HG03378 (cell line): ENCODE results near the gene KCNB1.
"Not testable (repeated sequence)": the region's sequence is repeated elsewhere in the genome, so short reads cannot be mapped to it uniquely, and the experiment has no call there.

Experiments
- ATAC-seq: cut with Tn5 transposase; IDR thresholded peaks from one replicate; pipeline ENCODE4 v1.9.1; 2021; ENCODE audit warnings: mild to moderate bottlenecking, moderate library complexity; ENCODE audit not compliant: unreplicated experiment

Gene KCNB1

DNA sequence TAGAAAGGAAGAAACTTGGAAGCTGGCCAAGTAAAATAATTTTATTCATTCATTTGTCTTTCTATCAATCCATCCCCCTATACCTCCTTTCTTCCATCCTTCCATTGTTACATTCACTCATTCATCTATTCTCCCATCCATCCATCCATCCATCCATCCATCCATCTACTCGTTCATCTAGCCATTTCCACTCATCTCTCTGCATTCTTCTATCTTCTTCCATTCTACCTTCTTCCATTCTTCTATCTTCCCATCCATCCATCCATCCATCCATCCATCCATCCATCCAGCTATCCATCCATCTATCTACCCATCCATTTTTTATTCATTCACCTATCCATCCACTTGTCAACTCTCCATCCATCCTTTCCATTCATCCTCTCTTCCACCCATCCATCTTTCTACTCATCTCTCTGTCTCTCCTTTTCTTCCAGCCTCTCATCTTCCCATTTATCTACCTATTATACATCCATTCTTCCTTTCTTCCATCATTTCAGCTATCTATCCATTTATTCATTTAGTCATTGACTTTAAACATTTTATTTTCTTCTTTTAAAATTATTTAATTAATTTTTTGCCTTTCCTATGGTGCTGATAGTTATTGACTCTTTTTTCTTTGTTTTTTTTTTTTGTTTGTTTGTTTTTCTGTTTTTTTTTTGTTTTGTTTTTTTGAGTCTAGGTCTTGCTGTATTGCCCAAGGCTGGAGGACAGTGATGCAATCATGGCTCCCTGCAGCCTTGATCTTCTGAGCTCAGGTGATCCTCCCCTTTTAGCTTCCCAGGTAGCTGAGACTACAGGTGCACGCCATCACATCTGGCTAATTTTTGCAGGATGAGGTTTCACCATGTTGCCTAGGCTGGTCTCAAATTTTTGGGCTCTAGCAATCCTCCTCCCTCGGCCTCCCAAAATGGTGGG is 151.5 kb downstream of the KCNB1 start:
- no peak for ATAC-seq

DNA sequence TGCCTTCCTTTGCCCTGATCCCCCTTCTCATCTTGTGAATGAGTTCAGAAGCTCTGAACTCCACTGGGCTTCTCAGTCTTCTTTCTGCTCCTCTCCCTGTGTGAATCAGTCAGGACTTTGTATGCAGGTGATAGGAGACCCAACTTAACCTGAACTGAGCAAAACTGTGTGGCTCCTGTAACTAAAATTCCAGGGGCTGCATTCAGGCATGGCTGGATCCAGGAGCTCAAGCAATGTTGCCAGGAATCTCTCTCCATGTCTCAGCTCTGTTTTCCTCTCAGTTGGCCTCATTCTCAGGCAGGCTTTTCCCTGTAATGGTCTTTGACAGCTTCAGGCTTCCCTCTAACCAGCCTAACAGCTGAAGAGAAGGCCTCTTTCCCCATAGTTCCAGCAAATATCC is 153.7 kb downstream of the KCNB1 start:
- ATAC-seq: no peak

DNA sequence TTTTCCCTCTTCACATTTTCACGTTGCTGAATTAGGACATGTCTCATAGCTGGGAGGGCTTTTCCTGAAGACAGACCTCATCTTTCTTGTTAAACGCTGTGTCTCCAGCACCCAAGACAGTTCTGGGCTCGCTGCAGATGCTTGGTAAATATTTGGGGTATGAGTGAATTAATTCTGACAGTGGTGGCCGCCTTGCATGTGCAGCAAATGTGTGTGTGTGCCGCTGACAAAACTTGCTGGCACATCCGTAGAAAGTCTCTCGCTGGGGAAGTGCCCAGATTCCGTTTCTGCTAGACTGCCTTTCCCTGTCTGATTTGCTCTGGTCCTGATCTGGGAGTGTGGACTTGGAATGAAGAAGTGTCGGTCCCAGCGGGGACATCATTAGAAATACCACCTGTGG is 156.4 kb downstream of the KCNB1 start:
- no peak for ATAC-seq

DNA sequence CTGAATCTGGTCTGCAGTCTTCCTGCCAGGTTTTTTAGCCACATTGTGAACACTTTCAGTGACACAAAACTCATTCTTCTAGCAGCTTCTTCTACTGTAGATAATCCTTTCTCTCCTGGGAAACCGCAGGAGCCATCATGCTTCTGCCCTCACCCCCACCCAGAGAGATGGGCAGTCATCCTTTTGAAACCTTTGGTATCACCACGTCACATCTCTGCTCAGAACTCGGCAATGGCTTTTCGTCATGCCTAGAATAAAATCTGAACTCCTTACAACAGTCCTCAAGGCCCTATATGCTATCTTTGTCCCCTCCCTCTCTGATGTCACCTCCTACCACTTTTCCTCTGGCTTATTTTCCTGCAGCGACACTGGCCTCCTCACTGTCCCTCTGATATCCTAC is 158.2 kb downstream of the KCNB1 start:
- no peak for ATAC-seq

DNA sequence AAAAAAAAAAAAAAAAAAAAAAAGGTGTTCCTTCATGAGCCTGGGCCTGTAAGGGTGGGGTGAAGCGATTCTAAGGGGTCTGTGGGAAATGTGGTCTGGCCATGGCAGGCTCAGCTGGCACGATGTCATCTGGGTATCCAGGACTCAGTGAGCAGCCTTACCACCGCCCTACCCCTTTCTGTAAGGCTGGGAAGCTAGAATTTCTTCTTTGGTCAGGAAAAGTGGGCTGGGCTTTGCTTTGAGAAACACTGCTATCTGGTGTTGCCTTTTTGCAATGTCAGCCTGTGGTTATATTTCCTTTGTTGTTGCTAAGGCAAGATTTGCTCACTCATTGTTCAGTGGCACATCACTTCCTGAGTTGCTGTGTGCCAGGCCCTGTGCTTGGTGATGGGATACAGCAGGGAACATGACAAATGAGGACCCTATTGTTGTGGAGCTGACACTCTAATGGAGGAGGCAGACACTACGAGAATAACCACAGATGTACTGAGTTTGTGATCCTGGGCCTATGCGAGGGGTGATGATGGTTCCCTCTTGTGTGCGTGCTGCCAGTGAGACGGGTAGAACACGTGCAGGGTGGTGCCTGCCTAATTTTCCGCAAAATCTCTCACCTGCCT is 158.7 kb downstream of the KCNB1 start:
- ATAC-seq: no peak

DNA sequence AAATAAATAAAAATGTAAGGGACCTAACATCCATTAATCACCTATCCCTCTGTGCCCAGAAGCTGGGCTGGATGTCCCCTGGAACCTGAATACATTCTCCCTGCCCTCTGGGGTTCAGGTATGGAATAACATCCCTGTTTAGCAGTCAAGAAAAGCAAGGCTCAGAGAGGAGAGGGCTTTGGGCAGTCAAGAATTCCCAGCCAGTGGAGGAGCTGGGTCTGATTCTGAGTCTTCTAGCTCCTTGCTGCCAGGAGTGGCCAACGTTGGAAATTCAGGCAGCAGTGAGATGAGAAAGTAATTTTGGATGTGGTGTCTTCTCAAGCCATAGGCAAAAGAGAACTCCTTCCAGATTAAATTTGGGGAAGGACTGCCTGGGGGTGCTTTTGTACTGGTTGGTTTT is 162.0 kb downstream of the KCNB1 start:
- ATAC-seq: no peak

DNA sequence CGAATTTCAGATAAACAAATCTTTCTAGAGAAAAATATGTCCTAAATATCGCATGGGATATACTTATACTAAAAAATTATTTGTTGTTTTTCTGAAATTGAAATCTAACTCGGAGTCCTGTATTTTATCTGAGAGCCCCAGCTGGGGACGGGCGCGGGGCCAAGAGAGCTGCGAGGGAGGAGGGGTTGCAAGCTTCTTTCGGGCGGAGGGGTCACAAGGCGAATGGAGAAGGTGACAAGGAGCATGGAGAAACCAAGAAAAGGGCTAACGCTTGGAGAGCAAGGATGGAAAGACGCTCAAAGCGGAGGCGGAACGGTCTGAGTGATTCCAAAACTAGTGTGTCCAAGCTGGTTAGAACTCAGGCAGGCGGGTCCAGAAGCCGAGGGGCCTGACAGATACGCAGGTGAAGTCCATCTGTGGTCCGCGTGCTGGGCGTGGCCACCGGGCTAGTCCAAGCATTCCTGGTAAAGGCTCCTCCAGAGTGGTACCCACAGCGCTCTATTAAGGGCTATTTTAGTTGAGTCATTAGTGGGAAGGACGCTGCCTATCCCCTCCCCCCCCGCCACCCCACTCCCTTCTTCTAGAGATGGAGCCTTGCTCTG is 163.2 kb downstream of the KCNB1 start:
- ATAC-seq: no peak

DNA sequence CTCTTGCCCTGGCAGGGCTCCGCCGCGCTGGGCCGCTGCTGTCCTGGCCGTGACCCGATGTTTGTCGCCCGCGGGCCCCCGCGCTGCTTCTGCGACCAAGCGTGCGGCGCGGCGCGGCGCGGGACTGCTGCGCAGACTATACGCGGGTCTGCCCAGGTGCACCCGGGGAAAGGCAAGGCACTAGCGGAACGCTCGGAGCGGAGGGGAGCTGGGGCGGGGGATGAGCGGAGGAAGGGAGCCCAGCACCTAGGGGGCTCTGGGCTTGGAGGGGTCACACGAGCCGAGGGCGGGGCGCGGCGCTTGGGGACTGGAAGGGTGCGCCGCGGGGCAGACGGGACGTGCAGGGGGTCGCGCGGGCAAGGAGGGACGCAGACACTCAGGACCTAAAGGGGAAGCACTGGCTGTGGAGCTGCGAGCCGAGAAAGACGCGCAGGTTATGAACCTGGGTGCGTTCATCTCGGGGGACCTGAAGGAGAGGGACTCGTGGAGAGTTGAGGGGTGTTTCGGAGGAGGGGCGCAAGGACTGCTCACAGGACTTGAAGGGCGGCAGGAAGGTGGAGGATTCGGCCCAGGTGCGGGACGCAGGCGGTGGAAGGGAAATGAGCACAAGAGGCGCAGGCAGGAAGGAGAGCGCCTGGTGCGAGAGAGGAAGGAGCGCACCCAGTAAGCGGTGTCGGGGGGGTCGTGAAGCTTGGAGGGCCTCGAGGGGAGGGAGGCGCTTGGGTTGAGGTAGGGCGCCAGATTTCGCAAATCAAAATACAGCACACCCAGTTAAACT is 163.8 kb downstream of the KCNB1 start:
- no peak for ATAC-seq

DNA sequence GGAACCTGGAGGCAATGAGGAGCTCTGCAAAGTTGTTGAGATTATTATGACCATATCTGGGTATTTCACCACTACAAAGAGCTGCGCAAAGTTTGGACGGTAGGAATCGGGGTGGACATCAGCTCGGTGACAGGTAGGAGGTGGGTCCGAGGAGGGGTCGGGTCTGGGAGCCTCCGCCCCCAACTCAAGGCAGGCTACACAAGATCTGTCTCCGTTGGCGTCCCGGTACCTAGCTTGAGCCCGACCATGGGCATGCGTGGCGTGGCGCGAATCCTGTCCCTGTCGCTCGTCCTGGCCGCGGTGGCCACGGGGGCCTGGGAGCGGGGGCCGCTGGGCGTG is 164.4 kb downstream of the KCNB1 start:
- ATAC-seq: no peak

DNA sequence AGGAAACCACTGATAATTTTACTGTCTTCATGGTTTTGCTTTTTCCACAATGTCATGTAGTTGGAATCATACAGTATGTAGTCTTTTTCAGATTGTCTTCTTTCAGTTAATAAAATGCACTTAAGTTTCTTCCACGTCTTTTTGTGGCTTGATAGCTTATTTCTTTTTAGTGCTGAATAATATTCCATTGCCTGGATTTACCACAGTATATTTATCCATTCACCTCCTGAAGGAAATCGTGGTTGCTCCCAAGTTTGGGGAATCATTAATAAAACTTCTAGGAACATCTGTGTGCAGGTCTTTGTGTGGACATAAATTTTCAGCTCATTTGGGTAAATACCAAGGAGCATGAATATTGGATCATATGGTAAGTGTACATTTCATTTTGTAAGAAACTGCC is 165.8 kb downstream of the KCNB1 start:
- no peak for ATAC-seq

DNA sequence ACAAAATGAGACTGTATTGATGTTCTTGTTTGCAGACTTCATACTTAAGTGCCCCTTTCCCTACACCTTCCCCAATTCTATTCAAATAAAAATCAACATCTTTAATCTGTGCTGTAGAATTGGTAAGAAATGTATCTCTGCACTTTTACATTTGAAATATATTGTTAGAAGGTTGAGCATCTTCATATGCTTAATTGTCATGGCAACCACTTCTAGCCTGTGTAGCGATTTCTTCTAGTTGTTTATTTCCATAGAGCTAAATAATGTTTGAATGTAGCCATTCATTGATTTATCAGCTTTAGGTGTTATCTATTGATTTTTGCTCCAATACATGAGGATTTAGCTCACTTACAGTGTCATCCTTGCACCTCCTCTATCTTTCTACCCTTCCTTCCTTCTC is 166.9 kb downstream of the KCNB1 start:
- no peak for ATAC-seq

DNA sequence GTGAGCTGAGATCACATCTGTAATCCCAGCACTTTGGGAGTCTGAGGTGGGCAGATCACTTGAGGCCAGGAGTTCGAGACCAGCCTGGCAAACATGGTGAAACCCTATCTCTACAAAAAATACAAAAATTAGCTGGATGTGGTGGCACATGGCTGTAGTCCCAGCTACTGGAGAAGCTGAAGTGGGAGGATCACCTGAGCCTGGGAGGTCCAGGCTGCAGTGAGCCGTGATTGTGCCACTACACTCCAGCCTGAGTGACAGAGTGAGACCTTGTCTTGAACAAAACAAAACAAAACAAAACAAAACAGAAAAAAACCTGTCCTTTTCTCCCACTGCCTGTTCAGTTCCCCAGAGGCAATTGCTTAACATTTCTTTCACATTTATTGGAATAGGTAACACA is 168.4 kb downstream of the KCNB1 start:
- ATAC-seq: not testable (repeated sequence)
